GM12878 (cell line): Measurements from ENCODE around the gene CSRP2. TPM values are rescaled to one million over a fixed set of nuclear protein-coding genes. Genes with fewer than 3 reads are reported as not detected.

Experiments
- ATAC-seq: fragments of 200-7000 bp; cut with Tn5 transposase; 3 replicates; pipeline ENCODE4 v1.9.1; 2020; ENCODE audit warnings: mild to moderate bottlenecking, moderate library complexity
- BruUV-seq: library from RNA; stranded (reverse); fragments of 400-500 nt; replicated peaks from 2 replicates; lab custom pipeline; 2021; lab: Mats Ljungman, UMichigan
- CTCF ChIA-PET: fragments of 300-600 bp; sonication (Branson Sonifier 250); formaldehyde crosslinking; extraction: SDS; loops from one replicate; lab custom pipeline; 2021; ENCODE audit warnings: inconsistent platforms; lab: Yijun Ruan, JAX
- POLR2A ChIA-PET: fragments of 350-600 bp; formaldehyde crosslinking; extraction: SDS; loops from one replicate; lab custom pipeline; 2021; ENCODE audit warnings: inconsistent platforms; lab: Charles Lee
- RAD21 ChIA-PET: fragments of 300-600 bp; sonication (Branson Sonifier 250); formaldehyde crosslinking; loops from one replicate; lab custom pipeline; 2023; ENCODE audit warnings: antibody characterized with exemption; ENCODE audit not compliant: unreplicated experiment; lab: Charles Lee
- SMC1A ChIA-PET: fragments of 300-600 bp; sonication (Branson Sonifier 250); formaldehyde crosslinking; loops from one replicate; lab custom pipeline; 2023; ENCODE audit not compliant: unreplicated experiment, uncharacterized antibody; lab: Charles Lee
- DNase-seq: peaks from one replicate; pipeline ENCODE4 v3.0.0-alpha.2; 2011; ENCODE audit warnings: low read depth, low spot score
- FAIRE-seq: peaks from 3 replicates; lab custom pipeline; 2011; peaks lifted over from hg19 to GRCh38; lab: Jason Lieb, UNC
- H2AFZ ChIP-seq: 2 replicates; pipeline ENCODE4 v1.6.0; 2011; ENCODE audit warnings: low read depth, low read length, control low read depth; ENCODE audit not compliant: control insufficient read depth
- H3K27ac ChIP-seq: 2 replicates; pipeline ENCODE4 v1.5.1; 2011; ENCODE audit warnings: control low read depth; ENCODE audit not compliant: control insufficient read depth, insufficient read depth
- H3K27me3 ChIP-seq, 2 experiments: replicated peaks in 1 of 2; 2 replicates each; pipeline versions ENCODE4 v1.6.0 to v1.6.1; 2011; ENCODE audit warnings: low read length in 1 of 2; ENCODE audit not compliant: control insufficient read depth in 2 of 2, insufficient read depth in 2 of 2
- H3K36me3 ChIP-seq, 2 experiments: 2 replicates each; pipeline ENCODE4 v1.5.1; 2011; ENCODE audit warnings: low read length in 1 of 2; ENCODE audit not compliant: control insufficient read depth in 2 of 2, insufficient read depth in 2 of 2
- H3K4me1 ChIP-seq: 2 replicates; pipeline ENCODE4 v1.6.1; 2011; ENCODE audit warnings: mild to moderate bottlenecking, low read length, moderate library complexity, mixed read lengths; ENCODE audit not compliant: control insufficient read depth, insufficient read depth
- H3K4me2 ChIP-seq: 2 replicates; pipeline ENCODE4 v1.6.0; 2011; ENCODE audit warnings: control low read depth; ENCODE audit not compliant: control insufficient read depth, insufficient read depth
- H3K4me3 ChIP-seq: fragments of 200-600 bp; sonication (generic); 2 replicates; pipeline ENCODE4 v1.5.1; 2016
- H3K79me2 ChIP-seq: 2 replicates; pipeline ENCODE4 v1.6.0; 2011; ENCODE audit warnings: low read length; ENCODE audit not compliant: control insufficient read depth, insufficient read depth
- H3K9ac ChIP-seq: 2 replicates; pipeline ENCODE4 v1.8.0; 2011; ENCODE audit warnings: low read length, control low read depth, mixed read lengths; ENCODE audit not compliant: control insufficient read depth, insufficient read depth
- H3K9me3 ChIP-seq: replicated peaks from 3 replicates; pipeline ENCODE4 v1.5.1; 2011; ENCODE audit warnings: mild to moderate bottlenecking, low read length; ENCODE audit not compliant: control insufficient read depth, insufficient read depth
- H4K20me1 ChIP-seq: 2 replicates; pipeline ENCODE4 v1.6.0; 2011; ENCODE audit not compliant: control insufficient read depth, insufficient read depth
- BRCA1 ChIP-seq: IDR thresholded peaks from 2 replicates; pipeline ENCODE4 v1.6.1; 2011; ENCODE audit warnings: low read depth, low read length, improper control_type of control experiment
- FOXM1 ChIP-seq: IDR thresholded peaks from 2 replicates; pipeline ENCODE4 v1.6.1; 2012; ENCODE audit warnings: low read depth, mild to moderate bottlenecking, inconsistent platforms, low read length, moderate library complexity
- GABPA ChIP-seq: IDR thresholded peaks from 2 replicates; pipeline ENCODE4 v1.6.1; 2014; ENCODE audit warnings: antibody characterized with exemption, low read depth, mild to moderate bottlenecking, inconsistent platforms
- IKZF2 ChIP-seq, 2 experiments: fragments of 450-650 bp; IDR thresholded peaks; 2 replicates each; pipeline ENCODE4 v1.6.1; 2017; ENCODE audit warnings: mild to moderate bottlenecking in 2 of 2, moderate library complexity in 2 of 2
- MYC ChIP-seq: IDR thresholded peaks from 2 replicates; pipeline ENCODE4 v1.6.1; 2011; ENCODE audit warnings: mild to moderate bottlenecking, low read length, moderate library complexity, inconsistent platforms; ENCODE audit not compliant: insufficient read depth, insufficient replicate concordance, insufficient read length, severe bottlenecking
- NR2C2 ChIP-seq: IDR thresholded peaks from 2 replicates; pipeline ENCODE4 v1.6.1; 2011; ENCODE audit warnings: borderline replicate concordance, low read depth; ENCODE audit not compliant: control insufficient read depth, insufficient read length
- NRF1 ChIP-seq: conservative IDR thresholded peaks from 2 replicates; pipeline ENCODE4 v1.6.1; 2011; ENCODE audit warnings: mild to moderate bottlenecking, low read depth, low read length, improper control_type of control experiment
- POU2F2 ChIP-seq: IDR thresholded peaks from 3 replicates; pipeline ENCODE4 v1.6.1; 2011; ENCODE audit warnings: low read depth, mild to moderate bottlenecking, low read length, borderline replicate concordance
- RELA ChIP-seq: fragments of 450-650 bp; IDR thresholded peaks from 2 replicates; pipeline ENCODE4 v1.8.0; 2014; ENCODE audit warnings: borderline replicate concordance; ENCODE audit not compliant: partially characterized antibody
- TBL1XR1 ChIP-seq: IDR thresholded peaks from 2 replicates; pipeline ENCODE4 v1.6.1; 2012; ENCODE audit warnings: low read depth, low read length, improper control_type of control experiment
- TCF7 ChIP-seq: IDR thresholded peaks from 2 replicates; pipeline ENCODE4 v1.6.1; 2014; ENCODE audit warnings: antibody characterized with exemption, borderline replicate concordance
- WGBS: methylation state at CpG from one replicate; pipeline ENCODE4 v1.1.6; 2016; ENCODE audit warnings: low lambda C conversion rate; ENCODE audit not compliant: insufficient replicate concordance, insufficient coverage; ENCODE audit errors: missing lambda C conversion rate; 5-methylcytosine and 5-hydroxymethylcytosine counted together
- in situ Hi-C: fragments of 300-500 bp; cut with MboI; formaldehyde crosslinking; loops from 9 replicates; pipeline ENCODE4 v1.14.3; 2018; ENCODE audit warnings: mixed read lengths
- intact Hi-C: fragments of 100-400 bp; cut with micrococcal nuclease; formaldehyde crosslinking; loops from one replicate; pipeline ENCODE4 v1.14.2; 2022; ENCODE audit not compliant: unreplicated experiment
- polyA plus RNA-seq, 11 experiments: library from polyadenylated mRNA; depleted of rRNA in 4 of 11; unstranded in 6 of 11; stranded (reverse) in 5 of 11; fragments of >200 nt; fragmentation: Nextera tagmentation in 4 of 11; fragmentation: Illumina TruSeq in 1 of 11; extraction: Ambion mirVana in 4 of 11; extraction: Trizol in 1 of 11; gene quantifications; 1 replicate in 1 of 11; 2 replicates in 10 of 11; pipeline versions ENCODE4 v1.2.1 to v1.2.3, GENCODE V29; 2011 to 2016; ENCODE audit warnings: inconsistent platforms in 2 of 11, missing spikeins in 2 of 11, low read depth in 1 of 11
- total RNA-seq, 4 experiments: library from RNA; depleted of rRNA in 3 of 4; stranded (reverse); fragments of >200 nt in 3 of 4; fragmentation: Illumina TruSeq in 1 of 4; extraction: Trizol in 1 of 4; gene quantifications; 2 replicates each; pipeline versions ENCODE4 v1.2.1 to v1.2.3, GENCODE V29; 2013 to 2021
- TF ChIP-seq, protein P1 (sequence below): IDR thresholded peaks from 2 replicates; pipeline ENCODE4 v1.6.1; 2012; ENCODE audit warnings: improper control_type of control experiment, low read depth, low read length; ENCODE audit not compliant: insufficient replicate concordance
- TF ChIP-seq, protein P2 (sequence below), 3 experiments: IDR thresholded peaks in 2 of 3; conservative IDR thresholded peaks in 1 of 3; 2 replicates each; pipeline ENCODE4 v1.5.1; 2011; ENCODE audit warnings: low read depth in 3 of 3, low read length in 3 of 3, mild to moderate bottlenecking in 3 of 3, control low read depth in 2 of 3, moderate library complexity in 2 of 3, inconsistent platforms in 1 of 3, mixed read lengths in 1 of 3; ENCODE audit not compliant: control insufficient read depth in 2 of 3, insufficient read depth in 1 of 3; ENCODE audit errors: extremely low read depth in 1 of 3
- TF ChIP-seq, protein P3 (sequence below): fragments of 450-650 bp; IDR thresholded peaks from 2 replicates; pipeline ENCODE4 v1.6.1; 2017; ENCODE audit warnings: borderline replicate concordance
- TF ChIP-seq, protein P4 (sequence below): IDR thresholded peaks from 2 replicates; pipeline ENCODE4 v1.6.1; 2011; ENCODE audit warnings: mild to moderate bottlenecking, low read depth, low read length, moderate library complexity; ENCODE audit not compliant: insufficient replicate concordance

The CSRP2 gene
- total and polyA plus RNA-seq, 10 of the 15 experiments (the other 5 are each of a cell fraction or from before 2014, with no cell fraction given) = 0.08 to 1.6 (median 0.52) TPM

DNA sequence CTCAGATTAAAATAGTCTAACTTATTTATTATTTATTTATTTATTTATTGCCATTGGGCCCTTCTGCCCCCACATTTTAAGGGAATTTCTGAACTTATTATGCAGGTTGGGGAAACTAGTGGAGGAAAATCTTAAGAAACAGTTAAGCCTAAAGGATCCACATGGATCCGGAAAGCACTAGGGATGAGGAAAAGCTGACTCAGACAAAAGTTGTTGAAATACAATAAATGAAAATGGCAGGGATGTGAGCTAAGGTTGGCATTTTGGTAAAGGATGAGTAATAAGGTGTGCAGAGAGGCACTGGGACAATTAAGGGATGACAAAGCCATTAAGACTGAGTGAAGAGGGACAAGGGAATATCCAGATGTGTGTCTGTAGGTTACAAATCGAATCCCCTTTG lies 20.7 kb upstream of the CSRP2 start:
- intact Hi-C loops = no loop called here
- no peaks in the 10 kb centered on the region for H3K9me3 ChIP-seq
- CTCF ChIA-PET = no interaction called here
- WGBS = 50% methylated on average over 2 of the region's 2 CpGs
- in situ Hi-C loops = no loop called here
- H4K20me1 ChIP-seq = no peaks in the 10 kb centered on the region
- no peaks in the 10 kb centered on the region for H3K4me1 ChIP-seq
- H3K36me3 ChIP-seq = no peaks in the 10 kb centered on the region
- H3K9ac ChIP-seq = no peak overlapping the region
- H3K79me2 ChIP-seq = no peaks in the 10 kb centered on the region
- FAIRE-seq (no peak), ATAC-seq (no peak), DNase-seq (no peak)
- BruUV-seq = no TSS peak
- no peak overlapping the region for H3K4me2 ChIP-seq
- no peak overlapping the region for H3K27ac ChIP-seq
- RAD21 ChIA-PET = no interaction called here
- no peak overlapping the region for H3K4me3 ChIP-seq
- SMC1A ChIA-PET = no interaction called here
- H2AFZ ChIP-seq = no peak overlapping the region
- POLR2A ChIA-PET = no interaction called here
- H3K27me3 ChIP-seq = no peaks in the 10 kb centered on the region
- no peak for TF ChIP-seq TBL1XR1
- TF ChIP-seq MYC = no peak
- TF ChIP-seq NRF1 = no peak
- TF ChIP-seq FOXM1 = no peak
- TF ChIP-seq, protein P1, sequence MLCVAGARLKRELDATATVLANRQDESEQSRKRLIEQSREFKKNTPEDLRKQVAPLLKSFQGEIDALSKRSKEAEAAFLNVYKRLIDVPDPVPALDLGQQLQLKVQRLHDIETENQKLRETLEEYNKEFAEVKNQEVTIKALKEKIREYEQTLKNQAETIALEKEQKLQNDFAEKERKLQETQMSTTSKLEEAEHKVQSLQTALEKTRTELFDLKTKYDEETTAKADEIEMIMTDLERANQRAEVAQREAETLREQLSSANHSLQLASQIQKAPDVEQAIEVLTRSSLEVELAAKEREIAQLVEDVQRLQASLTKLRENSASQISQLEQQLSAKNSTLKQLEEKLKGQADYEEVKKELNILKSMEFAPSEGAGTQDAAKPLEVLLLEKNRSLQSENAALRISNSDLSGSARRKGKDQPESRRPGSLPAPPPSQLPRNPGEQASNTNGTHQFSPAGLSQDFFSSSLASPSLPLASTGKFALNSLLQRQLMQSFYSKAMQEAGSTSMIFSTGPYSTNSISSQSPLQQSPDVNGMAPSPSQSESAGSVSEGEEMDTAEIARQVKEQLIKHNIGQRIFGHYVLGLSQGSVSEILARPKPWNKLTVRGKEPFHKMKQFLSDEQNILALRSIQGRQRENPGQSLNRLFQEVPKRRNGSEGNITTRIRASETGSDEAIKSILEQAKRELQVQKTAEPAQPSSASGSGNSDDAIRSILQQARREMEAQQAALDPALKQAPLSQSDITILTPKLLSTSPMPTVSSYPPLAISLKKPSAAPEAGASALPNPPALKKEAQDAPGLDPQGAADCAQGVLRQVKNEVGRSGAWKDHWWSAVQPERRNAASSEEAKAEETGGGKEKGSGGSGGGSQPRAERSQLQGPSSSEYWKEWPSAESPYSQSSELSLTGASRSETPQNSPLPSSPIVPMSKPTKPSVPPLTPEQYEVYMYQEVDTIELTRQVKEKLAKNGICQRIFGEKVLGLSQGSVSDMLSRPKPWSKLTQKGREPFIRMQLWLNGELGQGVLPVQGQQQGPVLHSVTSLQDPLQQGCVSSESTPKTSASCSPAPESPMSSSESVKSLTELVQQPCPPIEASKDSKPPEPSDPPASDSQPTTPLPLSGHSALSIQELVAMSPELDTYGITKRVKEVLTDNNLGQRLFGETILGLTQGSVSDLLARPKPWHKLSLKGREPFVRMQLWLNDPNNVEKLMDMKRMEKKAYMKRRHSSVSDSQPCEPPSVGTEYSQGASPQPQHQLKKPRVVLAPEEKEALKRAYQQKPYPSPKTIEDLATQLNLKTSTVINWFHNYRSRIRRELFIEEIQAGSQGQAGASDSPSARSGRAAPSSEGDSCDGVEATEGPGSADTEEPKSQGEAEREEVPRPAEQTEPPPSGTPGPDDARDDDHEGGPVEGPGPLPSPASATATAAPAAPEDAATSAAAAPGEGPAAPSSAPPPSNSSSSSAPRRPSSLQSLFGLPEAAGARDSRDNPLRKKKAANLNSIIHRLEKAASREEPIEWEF = no peak
- TF ChIP-seq TCF7 = no peak
- TF ChIP-seq NR2C2 = no peak
- TF ChIP-seq, protein P2, sequence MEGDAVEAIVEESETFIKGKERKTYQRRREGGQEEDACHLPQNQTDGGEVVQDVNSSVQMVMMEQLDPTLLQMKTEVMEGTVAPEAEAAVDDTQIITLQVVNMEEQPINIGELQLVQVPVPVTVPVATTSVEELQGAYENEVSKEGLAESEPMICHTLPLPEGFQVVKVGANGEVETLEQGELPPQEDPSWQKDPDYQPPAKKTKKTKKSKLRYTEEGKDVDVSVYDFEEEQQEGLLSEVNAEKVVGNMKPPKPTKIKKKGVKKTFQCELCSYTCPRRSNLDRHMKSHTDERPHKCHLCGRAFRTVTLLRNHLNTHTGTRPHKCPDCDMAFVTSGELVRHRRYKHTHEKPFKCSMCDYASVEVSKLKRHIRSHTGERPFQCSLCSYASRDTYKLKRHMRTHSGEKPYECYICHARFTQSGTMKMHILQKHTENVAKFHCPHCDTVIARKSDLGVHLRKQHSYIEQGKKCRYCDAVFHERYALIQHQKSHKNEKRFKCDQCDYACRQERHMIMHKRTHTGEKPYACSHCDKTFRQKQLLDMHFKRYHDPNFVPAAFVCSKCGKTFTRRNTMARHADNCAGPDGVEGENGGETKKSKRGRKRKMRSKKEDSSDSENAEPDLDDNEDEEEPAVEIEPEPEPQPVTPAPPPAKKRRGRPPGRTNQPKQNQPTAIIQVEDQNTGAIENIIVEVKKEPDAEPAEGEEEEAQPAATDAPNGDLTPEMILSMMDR (IDR thresholded peaks at IDR 0.05 in 2 of 3, conservative IDR thresholded peaks at IDR 0.05 in 1 of 3; ENCODE audit: control insufficient read depth in 2 of 3, extremely low read depth in 1 of 3, insufficient read depth in 1 of 3, low read depth in 3 of 3, low read length in 3 of 3) = no peak
- TF ChIP-seq, protein P3, sequence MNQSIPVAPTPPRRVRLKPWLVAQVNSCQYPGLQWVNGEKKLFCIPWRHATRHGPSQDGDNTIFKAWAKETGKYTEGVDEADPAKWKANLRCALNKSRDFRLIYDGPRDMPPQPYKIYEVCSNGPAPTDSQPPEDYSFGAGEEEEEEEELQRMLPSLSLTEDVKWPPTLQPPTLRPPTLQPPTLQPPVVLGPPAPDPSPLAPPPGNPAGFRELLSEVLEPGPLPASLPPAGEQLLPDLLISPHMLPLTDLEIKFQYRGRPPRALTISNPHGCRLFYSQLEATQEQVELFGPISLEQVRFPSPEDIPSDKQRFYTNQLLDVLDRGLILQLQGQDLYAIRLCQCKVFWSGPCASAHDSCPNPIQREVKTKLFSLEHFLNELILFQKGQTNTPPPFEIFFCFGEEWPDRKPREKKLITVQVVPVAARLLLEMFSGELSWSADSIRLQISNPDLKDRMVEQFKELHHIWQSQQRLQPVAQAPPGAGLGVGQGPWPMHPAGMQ = no peak
- TF ChIP-seq POU2F2 = no peak
- TF ChIP-seq RELA = no peak
- TF ChIP-seq, protein P4, sequence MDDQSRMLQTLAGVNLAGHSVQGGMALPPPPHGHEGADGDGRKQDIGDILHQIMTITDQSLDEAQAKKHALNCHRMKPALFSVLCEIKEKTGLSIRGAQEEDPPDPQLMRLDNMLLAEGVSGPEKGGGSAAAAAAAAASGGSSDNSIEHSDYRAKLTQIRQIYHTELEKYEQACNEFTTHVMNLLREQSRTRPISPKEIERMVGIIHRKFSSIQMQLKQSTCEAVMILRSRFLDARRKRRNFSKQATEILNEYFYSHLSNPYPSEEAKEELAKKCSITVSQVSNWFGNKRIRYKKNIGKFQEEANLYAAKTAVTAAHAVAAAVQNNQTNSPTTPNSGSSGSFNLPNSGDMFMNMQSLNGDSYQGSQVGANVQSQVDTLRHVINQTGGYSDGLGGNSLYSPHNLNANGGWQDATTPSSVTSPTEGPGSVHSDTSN = no peak
- TF ChIP-seq BRCA1 = no peak
- no peak for TF ChIP-seq IKZF2 (IDR thresholded peaks at IDR 0.05)
- TF ChIP-seq GABPA = no peak
